UCSD-AML1 (cell line): ENCODE measurements around the gene SFRP5.

ENCODE experiments used
- DNase-seq: peaks from one replicate; lab custom pipeline; 2025; ENCODE audit not compliant: unreplicated experiment; lab: John Stamatoyannopoulos, UW

SFRP5 gene

DNA sequence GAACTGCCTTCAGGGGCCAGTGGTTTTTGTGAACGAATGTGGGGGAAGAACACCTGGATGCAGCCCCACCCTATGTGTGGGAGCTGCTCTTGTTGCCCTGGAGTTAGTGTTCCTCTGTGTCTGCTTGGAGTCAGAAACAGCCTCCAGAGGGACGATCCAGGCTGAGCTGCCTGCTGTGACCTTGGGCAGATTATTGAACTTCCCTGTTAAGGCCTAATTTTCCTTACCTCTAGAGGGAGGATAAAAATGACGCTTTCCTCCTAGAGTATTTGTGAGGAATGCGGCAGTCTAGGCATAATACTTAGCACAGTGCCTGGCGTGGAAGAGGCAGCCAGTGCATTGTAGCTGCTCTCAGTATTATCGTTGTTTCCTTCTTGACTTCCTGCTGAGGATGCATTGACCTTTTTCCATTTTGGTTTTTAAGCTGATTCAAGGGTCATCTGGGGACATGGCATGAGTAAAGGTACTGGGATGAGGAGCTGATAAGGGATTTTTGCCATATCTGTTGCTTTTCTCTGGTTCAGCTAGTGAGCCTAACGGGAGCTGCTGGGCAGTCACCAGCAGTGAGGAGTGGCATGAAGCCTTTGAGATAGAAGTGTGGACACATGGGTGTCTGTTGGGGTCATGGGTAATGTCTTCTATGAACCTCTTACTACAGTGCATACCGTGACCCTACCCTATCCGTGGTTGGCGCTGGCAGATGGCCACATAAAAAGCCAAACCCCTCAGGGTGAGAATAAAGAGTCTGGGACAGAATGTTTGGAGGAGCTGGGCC lies 28.4 kb downstream of the SFRP5 start:
- DNase-seq, result no peak

GRCh38 chr10:97740613-97741012 lies 31.2 kb downstream of the SFRP5 start:
- DNase-seq, result no peak

GRCh38 chr10:97738616-97739015 lies 33.2 kb downstream of the SFRP5 start:
- no peak for DNase-seq

- DNase-seq, result no peak
Measured at GRCh38 chr10:97737770-97738265, 34.0 kb downstream of the SFRP5 start.

- peak; percentile 97 for DNase-seq
Measured at GRCh38 chr10:97736902-97737769, 34.7 kb downstream of the SFRP5 start, which contains the start of gene ZFYVE27. Gene ZFYVE27 (plus strand): TSS chr10:97737128. CDS start chr10:97738478, 1,350 bp downstream.

DNA sequence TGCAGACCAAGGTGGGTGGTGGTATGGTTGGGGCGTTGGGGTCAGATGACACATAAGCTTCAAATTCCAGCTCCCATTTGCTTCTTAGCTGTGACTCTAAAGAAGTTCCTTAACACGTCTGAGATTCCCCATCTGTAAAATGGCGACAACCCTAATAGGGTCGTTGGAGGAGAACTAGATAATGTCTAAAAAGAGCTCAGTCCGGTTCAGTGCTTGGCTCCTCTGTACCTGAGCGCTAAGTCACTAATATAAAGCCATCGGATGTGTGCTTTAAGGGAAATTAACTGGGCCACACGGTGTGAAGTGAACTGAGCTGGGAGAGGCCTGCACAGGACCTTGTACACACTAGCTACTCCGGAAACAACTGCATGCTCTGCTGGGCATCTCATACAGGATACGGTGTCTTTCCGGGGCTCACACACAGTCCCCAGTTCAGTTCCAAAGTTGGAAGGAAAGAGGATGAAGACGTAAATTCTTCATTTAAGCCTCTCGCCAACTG lies 35.3 kb downstream of the SFRP5 start:
- DNase-seq, result no peak

GRCh38 chr10:97734021-97734420 lies 37.8 kb downstream of the SFRP5 start:
- no peak for DNase-seq

DNA sequence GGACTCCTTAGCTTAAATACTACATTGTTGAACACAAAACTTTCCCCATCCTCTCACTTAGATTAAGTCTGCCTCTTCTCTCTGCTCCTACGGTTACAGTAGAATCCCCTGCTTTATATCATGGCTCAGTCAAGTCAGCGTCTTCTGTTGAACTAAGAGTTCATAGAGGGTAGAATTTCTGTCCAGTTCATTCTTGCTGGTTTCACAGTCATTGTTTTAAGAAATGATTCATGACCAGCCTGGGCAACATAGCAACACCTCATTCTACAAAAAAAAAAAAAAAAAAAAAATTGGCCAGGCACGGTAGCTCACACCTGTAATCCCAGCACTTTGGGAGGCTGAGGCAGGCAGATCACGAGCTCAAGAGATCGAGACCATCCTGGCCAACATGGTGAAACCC lies 38.5 kb downstream of the SFRP5 start:
- DNase-seq, result no peak

DNA sequence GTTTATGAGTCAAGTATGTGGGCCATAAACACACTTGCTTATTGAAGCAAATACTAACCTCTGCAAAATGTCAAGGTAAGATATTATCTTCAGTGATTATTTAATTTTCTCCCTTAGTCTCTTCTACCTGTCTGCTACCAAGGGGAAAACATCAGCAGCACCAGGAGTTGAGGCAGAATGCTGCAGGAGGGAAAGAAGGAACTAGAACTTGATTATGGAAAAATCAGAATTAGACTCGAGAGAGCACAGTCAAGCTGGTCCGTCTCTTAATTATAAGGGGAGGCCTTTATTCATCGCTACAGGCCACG lies 39.8 kb downstream of the SFRP5 start:
- DNase-seq, result no peak

- DNase-seq, result peak; percentile 28
Measured at GRCh38 chr10:97731346-97732051, 40.3 kb downstream of the SFRP5 start.

GRCh38 chr10:97729014-97729413 lies 42.8 kb downstream of the SFRP5 start:
- DNase-seq, result no peak

GRCh38 chr10:97726636-97727178 lies 45.1 kb downstream of the SFRP5 start:
- DNase-seq, result no peak

- no peak for DNase-seq
Measured at GRCh38 chr10:97724341-97724941, 47.4 kb downstream of the SFRP5 start.

DNA sequence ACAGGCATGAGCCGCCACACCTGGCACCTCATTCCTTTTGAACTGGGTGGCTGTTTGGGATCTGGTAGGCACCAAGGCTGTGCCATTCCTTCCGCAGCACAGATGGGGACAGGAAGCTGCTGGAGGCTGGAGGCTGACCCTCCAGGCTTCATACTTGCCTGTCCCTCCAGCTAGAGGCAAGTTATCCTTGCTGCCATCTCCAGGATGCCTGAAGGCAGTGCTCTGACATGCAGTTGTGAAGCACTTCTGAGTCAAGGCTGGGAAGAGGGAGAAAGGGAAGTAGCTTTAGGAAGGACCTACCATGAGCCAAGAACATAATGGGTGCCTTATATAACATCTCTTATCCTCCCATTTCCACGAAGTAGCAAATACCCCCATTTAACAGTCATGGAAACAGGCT lies 48.8 kb downstream of the SFRP5 start:
- DNase-seq, result no peak

GRCh38 chr10:97721871-97722780 lies 49.7 kb downstream of the SFRP5 start:
- DNase-seq, result no peak

DNA sequence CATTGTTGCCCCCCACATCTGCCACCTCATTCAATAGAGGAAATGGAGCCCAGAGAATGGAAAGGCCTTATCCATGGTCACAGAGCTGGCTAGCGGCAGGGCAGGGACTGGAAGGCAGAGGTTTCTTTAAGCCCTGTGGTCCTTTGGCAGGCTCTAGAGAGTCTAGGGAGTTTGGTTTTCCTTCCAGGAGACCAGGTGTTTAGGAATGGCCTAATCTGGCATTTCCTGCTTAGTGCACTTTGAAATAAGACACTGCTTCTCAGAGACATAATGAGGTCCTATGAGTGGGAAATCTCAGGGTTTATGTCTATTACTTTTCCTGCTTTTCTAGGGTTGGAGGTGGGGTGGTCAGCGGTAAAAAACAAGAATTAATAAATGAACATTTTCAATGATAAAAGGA lies 52.2 kb downstream of the SFRP5 start:
- no peak for DNase-seq

GRCh38 chr10:97718659-97719142 lies 53.1 kb downstream of the SFRP5 start:
- no peak for DNase-seq

DNA sequence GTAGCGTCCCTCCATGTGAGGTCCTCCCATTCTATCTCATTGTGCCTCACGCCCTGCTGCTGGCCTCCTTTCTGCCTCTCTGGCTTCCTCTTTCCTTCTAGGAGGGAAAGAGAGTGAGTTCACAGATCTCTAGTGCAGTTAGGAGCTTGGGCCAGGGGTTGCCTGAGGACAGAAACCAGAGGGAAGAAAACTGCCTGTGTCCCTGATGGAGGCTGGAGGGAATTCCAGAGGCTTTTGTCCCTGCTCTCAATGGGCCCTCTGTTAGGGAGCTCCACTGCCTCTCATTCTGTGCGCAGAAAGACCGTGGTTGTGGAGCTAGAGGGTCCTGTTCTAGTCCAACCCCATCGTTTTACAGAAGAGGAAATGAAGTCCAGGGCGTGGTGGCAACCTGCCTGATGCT lies 53.6 kb downstream of the SFRP5 start:
- no peak for DNase-seq

DNA sequence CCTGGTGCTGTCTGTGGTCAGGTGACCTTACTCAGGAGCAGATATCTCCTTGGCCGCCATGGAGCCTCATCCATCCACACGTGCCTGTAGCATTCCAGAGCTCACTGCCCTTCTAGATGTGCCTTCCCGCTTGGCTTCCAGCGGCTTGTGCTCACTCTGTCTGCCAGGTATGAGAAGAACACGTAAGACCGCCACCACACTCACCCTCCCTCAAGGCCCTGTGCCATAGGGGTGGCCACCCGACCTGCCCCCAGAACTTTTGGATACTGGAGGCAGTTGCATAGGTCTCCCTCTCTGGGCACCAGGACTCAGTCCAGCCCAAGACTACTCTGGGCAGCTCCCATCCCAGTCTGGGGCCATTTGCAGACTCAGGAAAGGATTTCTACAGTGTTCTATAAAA lies 54.2 kb downstream of the SFRP5 start:
- DNase-seq, result no peak
